Uterus (tissue), 4 donors: ENCODE measurements around the gene TMEM53. TPM values are rescaled to one million over a fixed set of nuclear protein-coding genes. Genes with fewer than 3 reads are reported as not detected.

ENCODE experiments used
- DNase-seq, 2 donors: peaks; one replicate each; pipeline ENCODE4 v3.0.0-alpha.2; 2019 to 2020
- H3K27ac ChIP-seq, 2 donors: fragments of 200-600 bp; sonication (generic); 1 replicate in 1 of 2; 2 replicates in 1 of 2; pipeline ENCODE4 v1.5.1; 2016 to 2018
- H3K27me3 ChIP-seq, 2 donors: fragments of 200-600 bp; sonication (generic); one replicate each; pipeline ENCODE4 v1.5.1; 2018 to 2019; ENCODE audit warnings: control low read depth in 1 of 2
- H3K36me3 ChIP-seq, 2 donors: fragments of 200-600 bp; sonication (generic); one replicate each; pipeline ENCODE4 v1.5.1; 2019; ENCODE audit warnings: control low read depth in 1 of 2
- H3K4me1 ChIP-seq, 2 donors: fragments of 200-600 bp; sonication (generic); one replicate each; pipeline ENCODE4 v1.5.1; 2018 to 2019; ENCODE audit warnings: control low read depth in 1 of 2
- H3K4me3 ChIP-seq, 2 donors: fragments of 200-600 bp; sonication (generic); 1 replicate in 1 of 2; 2 replicates in 1 of 2; pipeline ENCODE4 v1.5.1; 2018 to 2019; ENCODE audit warnings: mild to moderate bottlenecking in 1 of 2
- H3K9me3 ChIP-seq, 2 donors: fragments of 200-600 bp; sonication (generic); one replicate each; pipeline ENCODE4 v1.5.1; 2019; ENCODE audit warnings: control low read depth in 1 of 2
- POLR2A ChIP-seq, 2 donors: fragments of 450-650 bp; IDR thresholded peaks; one replicate each; pipeline ENCODE4 v1.6.1; 2016; ENCODE audit warnings: antibody characterized with exemption in 2 of 2, mild to moderate bottlenecking in 1 of 2, moderate library complexity in 1 of 2
- intact Hi-C: fragments of 100-400 bp; cut with DNase I; formaldehyde crosslinking; loops from one replicate; pipeline ENCODE4 v1.15.1; 2023; ENCODE audit warnings: low total_unique reads
- total RNA-seq, 4 donors: library from RNA; depleted of rRNA in 3 of 4; stranded (reverse); fragments of >200 nt in 3 of 4; gene quantifications; one replicate each; pipeline versions ENCODE4 v1.1.0 to v1.2.4, GENCODE V29; 2014 to 2023
- TF ChIP-seq, protein P1 (sequence below), 4 experiments: fragments of 200-600 bp in 2 of 4; fragments of 450-650 bp in 2 of 4; sonication (generic) in 2 of 4; IDR thresholded peaks; one replicate each; pipeline ENCODE4 v1.5.1; 2016 to 2019; ENCODE audit warnings: antibody characterized with exemption in 4 of 4, mild to moderate bottlenecking in 2 of 4, moderate library complexity in 1 of 4
- donor health status: DM: yes; HTN: yes; CAD: no.

Gene TMEM53
- total RNA-seq, 4 donors from 2014 or later, result 1.5 to 5.4 (median 3.8) TPM; not detected in 1

DNA sequence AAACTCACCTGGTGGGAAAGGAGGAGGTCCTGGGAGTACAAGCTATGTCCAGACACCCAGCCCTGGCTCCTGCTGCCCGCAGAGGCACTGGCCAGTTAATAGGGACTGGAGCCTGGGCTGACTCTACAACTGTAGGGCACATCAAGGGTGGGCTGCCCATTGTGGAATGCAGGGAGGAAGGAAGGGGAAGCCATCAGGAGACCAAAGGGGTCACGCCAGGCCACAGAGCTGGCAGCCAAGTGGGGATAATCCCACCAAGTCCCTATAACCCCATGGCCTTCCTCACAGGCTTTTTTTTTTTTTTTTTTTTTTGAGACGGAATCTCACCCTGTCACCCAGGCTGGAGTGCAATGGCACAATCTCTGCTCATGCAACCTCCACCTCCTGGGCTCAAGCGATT lies 14.7 kb downstream of the TMEM53 start:
- no peak overlapping the region for H3K27ac ChIP-seq
- no peaks in the 10 kb centered on the region for H3K36me3 ChIP-seq
- DNase-seq, result no peak
- intact Hi-C loops, result no loop called here
- H3K27me3 ChIP-seq, result no peaks in the 10 kb centered on the region
- H3K4me3 ChIP-seq, result no peak overlapping the region
- no peaks in the 10 kb centered on the region for H3K9me3 ChIP-seq
- TF ChIP-seq, protein P1, sequence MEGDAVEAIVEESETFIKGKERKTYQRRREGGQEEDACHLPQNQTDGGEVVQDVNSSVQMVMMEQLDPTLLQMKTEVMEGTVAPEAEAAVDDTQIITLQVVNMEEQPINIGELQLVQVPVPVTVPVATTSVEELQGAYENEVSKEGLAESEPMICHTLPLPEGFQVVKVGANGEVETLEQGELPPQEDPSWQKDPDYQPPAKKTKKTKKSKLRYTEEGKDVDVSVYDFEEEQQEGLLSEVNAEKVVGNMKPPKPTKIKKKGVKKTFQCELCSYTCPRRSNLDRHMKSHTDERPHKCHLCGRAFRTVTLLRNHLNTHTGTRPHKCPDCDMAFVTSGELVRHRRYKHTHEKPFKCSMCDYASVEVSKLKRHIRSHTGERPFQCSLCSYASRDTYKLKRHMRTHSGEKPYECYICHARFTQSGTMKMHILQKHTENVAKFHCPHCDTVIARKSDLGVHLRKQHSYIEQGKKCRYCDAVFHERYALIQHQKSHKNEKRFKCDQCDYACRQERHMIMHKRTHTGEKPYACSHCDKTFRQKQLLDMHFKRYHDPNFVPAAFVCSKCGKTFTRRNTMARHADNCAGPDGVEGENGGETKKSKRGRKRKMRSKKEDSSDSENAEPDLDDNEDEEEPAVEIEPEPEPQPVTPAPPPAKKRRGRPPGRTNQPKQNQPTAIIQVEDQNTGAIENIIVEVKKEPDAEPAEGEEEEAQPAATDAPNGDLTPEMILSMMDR (IDR thresholded peaks at IDR 0.05), result no peak
- no peak for TF ChIP-seq POLR2A (IDR thresholded peaks at IDR 0.05)
- H3K4me1 ChIP-seq, result no peaks in the 10 kb centered on the region

DNA sequence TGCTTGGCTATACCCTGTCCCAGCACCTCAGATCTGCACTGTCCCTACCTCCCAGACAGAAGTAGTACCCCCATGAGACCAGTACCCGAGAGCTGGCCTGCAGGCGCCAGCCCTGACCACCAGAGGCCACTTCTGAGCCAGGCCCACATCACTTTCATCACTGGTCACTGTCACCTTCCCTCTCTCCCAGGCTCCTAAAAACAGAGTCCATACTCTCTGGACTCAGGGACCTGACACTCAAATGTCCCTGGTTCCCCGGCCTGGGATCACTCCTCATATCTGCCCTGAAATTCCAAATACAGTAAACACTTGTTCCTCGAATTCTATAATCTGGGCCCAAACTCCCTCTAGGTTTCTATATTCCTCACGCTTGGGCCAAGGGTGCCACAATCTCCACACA lies 18.7 kb downstream of the TMEM53 start:
- TF ChIP-seq, protein P1 (IDR thresholded peaks at IDR 0.05), result peak; percentile 13 to 55 (median 43)
- no peak for TF ChIP-seq POLR2A (IDR thresholded peaks at IDR 0.05)
- Histone ChIP-seq H3K27me3 (no peaks in the 10 kb centered on the region), H3K4me3 (no peak overlapping the region), H3K36me3 (no peaks in the 10 kb centered on the region), H3K9me3 (no peaks in the 10 kb centered on the region), H3K27ac (no peak overlapping the region), H3K4me1 (no peaks in the 10 kb centered on the region)
- intact Hi-C loops, result no loop called here
- no peak for DNase-seq

DNA sequence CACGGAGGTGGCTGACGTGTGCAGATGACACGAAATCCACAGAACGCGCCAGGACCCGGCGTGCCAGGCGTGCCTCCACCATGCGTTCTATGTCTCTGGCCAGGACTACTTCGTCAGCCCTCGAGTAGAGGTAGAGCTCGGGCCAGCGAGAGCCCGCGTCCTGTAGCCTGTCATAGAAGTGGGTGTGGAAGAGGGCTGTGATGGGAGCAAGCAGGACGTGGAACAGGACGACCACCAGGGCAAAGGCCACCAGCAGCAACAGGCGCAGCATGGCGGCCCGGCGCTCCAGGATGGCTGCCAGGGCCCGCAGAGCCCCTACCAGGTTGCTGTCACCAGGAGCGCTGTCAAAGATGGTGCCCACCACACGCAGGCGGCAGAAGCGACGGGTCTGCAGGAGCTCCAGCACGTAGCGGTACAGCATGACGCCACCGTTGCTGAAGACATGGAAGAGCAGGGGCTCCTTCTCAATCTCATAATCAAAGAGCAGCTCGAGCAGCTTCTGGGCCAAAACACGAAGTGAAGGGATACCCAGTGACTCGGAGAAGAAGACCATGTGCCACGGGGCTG lies 19.6 kb downstream of the TMEM53 start:
- H3K27ac ChIP-seq, result no peak overlapping the region
- H3K9me3 ChIP-seq, result no peaks in the 10 kb centered on the region
- no peak overlapping the region for H3K4me3 ChIP-seq
- no peak for DNase-seq
- no peaks in the 10 kb centered on the region for H3K4me1 ChIP-seq
- no peak for TF ChIP-seq POLR2A (IDR thresholded peaks at IDR 0.05)
- TF ChIP-seq, protein P1 (IDR thresholded peaks at IDR 0.05), result no peak
- no peaks in the 10 kb centered on the region for H3K27me3 ChIP-seq
- no peaks in the 10 kb centered on the region for H3K36me3 ChIP-seq
- intact Hi-C loops, result no loop called here

DNA sequence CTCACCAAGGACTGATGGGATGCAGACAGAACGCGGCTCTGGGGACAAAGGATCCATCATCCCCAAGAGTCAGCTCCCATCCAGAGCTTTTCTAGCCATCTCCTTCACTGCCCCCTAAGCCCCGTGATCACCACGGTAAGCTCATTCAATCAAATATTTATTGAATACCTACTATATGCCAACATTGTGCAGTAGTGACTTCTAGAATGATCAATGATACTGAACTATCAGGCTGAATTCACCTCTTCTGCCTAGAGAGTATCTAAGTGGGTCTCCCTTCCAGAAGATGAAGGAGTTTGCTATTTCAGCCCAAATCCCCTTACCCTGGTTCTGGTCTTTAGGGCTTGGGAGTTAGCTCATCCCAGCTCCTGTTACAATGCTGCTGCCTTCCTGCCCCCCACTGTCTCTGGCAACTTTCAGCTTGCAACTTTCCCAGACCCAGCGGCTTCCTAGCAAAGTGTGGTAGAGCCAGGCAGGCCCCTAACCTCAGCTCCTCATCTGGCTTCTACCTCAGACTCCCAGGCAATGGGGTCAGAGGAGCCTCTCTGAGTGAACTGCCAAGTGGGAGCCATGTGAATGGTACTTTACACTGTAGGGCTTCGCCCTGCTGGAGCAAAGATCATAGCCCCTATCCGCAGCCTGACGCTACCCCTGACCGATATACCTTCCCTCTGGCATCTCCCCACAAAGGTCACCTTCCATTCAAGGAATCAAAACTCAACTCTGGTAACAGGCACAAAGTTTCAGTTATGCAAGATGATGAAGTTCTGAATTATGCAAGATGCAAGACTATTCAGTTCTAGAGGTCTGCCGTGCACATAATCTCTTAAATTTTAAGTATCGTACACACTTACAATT lies 20.9 kb downstream of the TMEM53 start:
- Histone ChIP-seq H3K27me3 (no peaks in the 10 kb centered on the region), H3K36me3 (no peaks in the 10 kb centered on the region), H3K4me3 (no peak overlapping the region), H3K9me3 (no peaks in the 10 kb centered on the region), H3K27ac (no peak overlapping the region), H3K4me1 (no peaks in the 10 kb centered on the region)
- intact Hi-C loops, result no loop called here
- DNase-seq, result no peak
- no peak for TF ChIP-seq POLR2A (IDR thresholded peaks at IDR 0.05)
- TF ChIP-seq, protein P1 (IDR thresholded peaks at IDR 0.05), result no peak

DNA sequence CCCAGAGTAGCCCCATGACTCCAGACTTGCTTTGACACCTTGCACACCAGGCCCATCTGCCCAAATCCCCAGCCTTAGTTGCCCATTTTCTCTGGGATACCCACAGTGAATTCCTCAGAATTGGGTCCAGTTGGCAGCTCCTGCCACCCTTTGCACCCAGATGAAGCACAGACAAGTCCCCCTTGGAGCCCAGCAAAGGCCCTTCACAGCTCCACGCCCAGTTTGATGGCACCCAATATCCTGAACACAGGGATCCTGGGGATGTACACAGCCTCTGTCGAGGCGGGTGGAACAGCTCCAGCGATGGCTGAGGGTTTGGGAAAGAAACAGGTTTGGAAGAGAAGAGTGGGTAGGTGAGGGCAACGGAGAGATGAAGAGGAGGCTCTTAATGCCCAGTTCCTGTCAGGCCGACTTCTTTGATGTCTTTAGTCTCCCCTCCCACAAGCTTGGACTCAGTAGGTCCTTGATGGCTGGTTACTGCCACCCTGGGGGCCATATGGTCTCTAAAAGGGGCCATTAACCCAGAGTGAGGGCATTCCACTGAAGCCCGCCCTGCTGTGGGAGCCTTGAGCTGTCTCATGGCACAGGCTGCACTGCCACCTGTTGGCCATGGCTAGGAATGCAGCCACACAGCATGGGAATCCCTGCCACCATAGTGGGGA lies 21.7 kb downstream of the TMEM53 start:
- no peaks in the 10 kb centered on the region for H3K27me3 ChIP-seq
- H3K27ac ChIP-seq, result peak overlapping the region in 1 of 2 donors; percentile 29
- no peaks in the 10 kb centered on the region for H3K36me3 ChIP-seq
- TF ChIP-seq, protein P1 (IDR thresholded peaks at IDR 0.05), result peak; percentile 95 to 96 (median 96)
- no peak for TF ChIP-seq POLR2A (IDR thresholded peaks at IDR 0.05)
- H3K4me3 ChIP-seq, result no peak overlapping the region
- intact Hi-C loops, result no loop called here
- no peaks in the 10 kb centered on the region for H3K4me1 ChIP-seq
- H3K9me3 ChIP-seq, result no peaks in the 10 kb centered on the region
- DNase-seq, result peak; percentile 72 to 79
